ENCODE measurements around the gene ADAM10. TPM values are rescaled to one million over a fixed set of nuclear protein-coding genes. Genes with fewer than 3 reads are reported as not detected.

The ADAM10 gene
- total and polyA plus RNA-seq, 2 donors (not counting 1 experiment from before 2014, with no cell fraction given), result 18.8 to 138 TPM

DNA sequence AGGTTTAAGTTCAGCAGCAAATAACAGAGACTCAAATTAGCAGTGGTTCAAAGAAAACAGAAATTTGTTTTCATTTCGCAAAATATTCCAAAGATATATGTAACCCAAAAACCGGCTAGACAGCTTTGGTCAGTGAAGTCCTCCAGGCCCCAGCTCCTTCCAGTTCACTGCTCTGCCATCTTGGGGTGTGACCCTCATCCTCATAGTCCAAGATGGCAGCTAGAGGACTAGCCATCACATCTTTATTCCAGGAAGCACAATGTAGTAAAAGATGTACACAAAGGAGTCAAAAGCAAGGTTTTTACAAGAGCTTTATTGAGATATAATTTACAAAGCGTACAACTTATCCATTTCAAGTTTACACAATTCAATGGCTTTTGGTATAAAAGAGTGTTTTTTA, 210.6 kb downstream of the ADAM10 start:
- H3K9me3 Mint-ChIP-seq (ENCODE audit: insufficient read depth), result no peaks in the 10 kb centered on the region
- no peak overlapping the region for H3K27ac Mint-ChIP-seq
- DNase-seq (no peak), ATAC-seq (ENCODE audit: low read depth) (no peak)
- no peaks in the 10 kb centered on the region for H3K9me3 ChIP-seq (ENCODE audit: control extremely low read depth in 1 of 3, control insufficient read depth in 2 of 3, insufficient read depth in 1 of 3, low read length in 2 of 3)
- no peak overlapping the region for H3K9ac ChIP-seq (ENCODE audit: low read length)
- H3K4me1 ChIP-seq (ENCODE audit: control insufficient read depth in 2 of 2, insufficient read depth in 2 of 2, low read length in 2 of 2), result no peaks in the 10 kb centered on the region
- H4K20me1 ChIP-seq (ENCODE audit: control insufficient read depth, insufficient read depth, low read length, poor library complexity, severe bottlenecking), result no peaks in the 10 kb centered on the region
- no peaks in the 10 kb centered on the region for H3K4me1 Mint-ChIP-seq
- TF ChIP-seq, protein P1, sequence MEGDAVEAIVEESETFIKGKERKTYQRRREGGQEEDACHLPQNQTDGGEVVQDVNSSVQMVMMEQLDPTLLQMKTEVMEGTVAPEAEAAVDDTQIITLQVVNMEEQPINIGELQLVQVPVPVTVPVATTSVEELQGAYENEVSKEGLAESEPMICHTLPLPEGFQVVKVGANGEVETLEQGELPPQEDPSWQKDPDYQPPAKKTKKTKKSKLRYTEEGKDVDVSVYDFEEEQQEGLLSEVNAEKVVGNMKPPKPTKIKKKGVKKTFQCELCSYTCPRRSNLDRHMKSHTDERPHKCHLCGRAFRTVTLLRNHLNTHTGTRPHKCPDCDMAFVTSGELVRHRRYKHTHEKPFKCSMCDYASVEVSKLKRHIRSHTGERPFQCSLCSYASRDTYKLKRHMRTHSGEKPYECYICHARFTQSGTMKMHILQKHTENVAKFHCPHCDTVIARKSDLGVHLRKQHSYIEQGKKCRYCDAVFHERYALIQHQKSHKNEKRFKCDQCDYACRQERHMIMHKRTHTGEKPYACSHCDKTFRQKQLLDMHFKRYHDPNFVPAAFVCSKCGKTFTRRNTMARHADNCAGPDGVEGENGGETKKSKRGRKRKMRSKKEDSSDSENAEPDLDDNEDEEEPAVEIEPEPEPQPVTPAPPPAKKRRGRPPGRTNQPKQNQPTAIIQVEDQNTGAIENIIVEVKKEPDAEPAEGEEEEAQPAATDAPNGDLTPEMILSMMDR (IDR thresholded peaks at IDR 0.05), result no peak
- no peak for TF ChIP-seq EZH2 (IDR thresholded peaks at IDR 0.05; ENCODE audit: borderline replicate concordance, insufficient read depth, low read depth, low read length, poor library complexity, severe bottlenecking)
- intact Hi-C loops (cut with micrococcal nuclease), result no loop called here
- H3K27ac ChIP-seq (ENCODE audit: low read length in 2 of 2), result no peak overlapping the region
- no peak overlapping the region for H3K4me3 Mint-ChIP-seq
- no peaks in the 10 kb centered on the region for H3K27me3 ChIP-seq (replicated peaks in 1 of 4; ENCODE audit: control extremely low read depth in 1 of 4, control insufficient read depth in 3 of 4, insufficient read depth in 4 of 4, low read length in 3 of 4)
- no CpG with 5 or more reads among the region's 3 CpGs for WGBS (ENCODE audit: insufficient coverage)
- CTCF ChIA-PET, result no interaction called here
- no peaks in the 10 kb centered on the region for H3K79me2 ChIP-seq (ENCODE audit: control insufficient read depth, insufficient read depth, low read length)
- POLR2A ChIA-PET, result no interaction called here
- no peak overlapping the region for H3K4me2 ChIP-seq (replicated peaks; ENCODE audit: low read depth, low read length, poor library complexity, severe bottlenecking)
- H3K4me3 ChIP-seq (ENCODE audit: control extremely low read depth in 1 of 5, extremely low read depth in 1 of 5, insufficient read depth in 1 of 5, low read depth in 2 of 5, low read length in 4 of 5), result no peak overlapping the region
- H3K36me3 ChIP-seq (replicated peaks in 1 of 2; ENCODE audit: control extremely low read depth in 1 of 2, control insufficient read depth in 1 of 2, extremely low read depth in 1 of 2, insufficient read depth in 2 of 2, low read length in 1 of 2), result no peaks in the 10 kb centered on the region
- H3K27me3 Mint-ChIP-seq, result peaks cover 15% of the 10 kb centered on the region
- H2AFZ ChIP-seq (ENCODE audit: insufficient read depth, low read depth, low read length, poor library complexity, severe bottlenecking), result no peak overlapping the region

Small RNA genes within 50 kb of the gene (small RNA-seq; reads per million reads assigned to genes)
- gene AC091046.1 (ENCODE audit: insufficient read length, low read depth, low replicate concordance) (not detected), gene RF00012 (ENCODE audit: insufficient read length, low read depth, low replicate concordance) (not detected)

Other genes starting within 250 kb of the ADAM10 start
- gene MINDY2, start 21.6 kb upstream of the ADAM10 start, total RNA-seq, result 16.6 and 17.0 TPM in 2 replicates
- 2.3 and 4.5 TPM in 2 replicates for gene MINDY2, start 21.6 kb upstream of the ADAM10 start, polyA plus RNA-seq
- 183 and 188 TPM in 2 replicates for gene SLTM, start 184.0 kb upstream of the ADAM10 start, total RNA-seq
- 83.2 and 141 TPM in 2 replicates for gene SLTM, start 184.0 kb upstream of the ADAM10 start, polyA plus RNA-seq
- gene RNF111, start 238.0 kb upstream of the ADAM10 start, total RNA-seq, result 72.3 and 82.1 TPM in 2 replicates
- gene RNF111, start 238.0 kb upstream of the ADAM10 start, polyA plus RNA-seq, result 24.9 and 30.5 TPM in 2 replicates